Measurements from ENCODE around the gene LSM14B. TPM values are rescaled to one million over a fixed set of nuclear protein-coding genes. Genes with fewer than 3 reads are reported as not detected.

LSM14B gene
- polyA plus RNA-seq, 4 donors, result 52.2 to 61.7 (median 53.4) TPM

- no peak for DNase-seq (ENCODE audit: low read depth in 4 of 4, low spot score in 3 of 4)
These were observed 56.3 kb downstream of the LSM14B start for GRCh38 chr20:62178316-62179161.

DNA sequence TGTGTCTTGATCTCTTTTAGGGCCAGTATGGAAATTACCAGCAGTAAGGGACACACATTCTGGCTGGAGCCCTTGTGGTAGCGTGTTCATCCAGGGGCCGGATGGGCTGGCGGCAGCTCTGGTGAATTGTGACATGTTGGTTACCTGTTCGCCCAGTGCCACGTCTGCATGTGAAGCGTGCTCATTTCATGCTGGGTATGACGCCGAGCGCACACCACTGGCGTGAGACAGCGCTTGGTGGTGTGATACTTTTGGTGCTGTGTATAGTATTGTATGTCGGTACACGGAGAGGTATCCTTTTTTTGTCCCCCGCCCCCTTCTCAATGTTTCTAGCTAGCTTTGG is 56.9 kb downstream of the LSM14B start:
- DNase-seq (ENCODE audit: low read depth in 4 of 4, low spot score in 3 of 4), result no peak

DNA sequence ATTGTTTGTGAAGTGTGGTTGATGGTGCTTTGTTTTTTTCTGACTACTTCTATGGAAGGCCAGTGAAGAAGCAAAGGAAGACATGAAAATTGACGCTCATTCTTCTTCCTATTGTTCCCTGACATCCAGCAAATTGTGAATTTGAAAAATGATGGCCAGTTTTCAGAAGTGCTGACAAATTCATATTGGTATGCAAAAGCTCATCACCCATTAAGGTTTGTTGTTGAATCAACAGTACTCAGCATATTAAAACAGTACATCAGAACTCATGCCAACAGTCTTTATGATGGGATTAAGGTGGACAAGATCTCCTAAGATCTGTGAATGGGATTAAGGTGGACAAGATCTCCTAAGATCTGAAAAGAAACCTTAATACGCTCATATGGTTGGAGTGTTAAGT is 59.5 kb downstream of the LSM14B start:
- no peak for DNase-seq (ENCODE audit: low read depth in 4 of 4, low spot score in 3 of 4)

- peak; percentile 88 to 93 (median 90) for DNase-seq (ENCODE audit: low read depth in 4 of 4, low spot score in 3 of 4)
These were observed 60.5 kb downstream of the LSM14B start, which contains the start of gene MTG2 for GRCh38 chr20:62182469-62183425. Gene MTG2 (plus strand): TSS chr20:62183028. CDS start chr20:62193421, 10,393 bp downstream.

DNA sequence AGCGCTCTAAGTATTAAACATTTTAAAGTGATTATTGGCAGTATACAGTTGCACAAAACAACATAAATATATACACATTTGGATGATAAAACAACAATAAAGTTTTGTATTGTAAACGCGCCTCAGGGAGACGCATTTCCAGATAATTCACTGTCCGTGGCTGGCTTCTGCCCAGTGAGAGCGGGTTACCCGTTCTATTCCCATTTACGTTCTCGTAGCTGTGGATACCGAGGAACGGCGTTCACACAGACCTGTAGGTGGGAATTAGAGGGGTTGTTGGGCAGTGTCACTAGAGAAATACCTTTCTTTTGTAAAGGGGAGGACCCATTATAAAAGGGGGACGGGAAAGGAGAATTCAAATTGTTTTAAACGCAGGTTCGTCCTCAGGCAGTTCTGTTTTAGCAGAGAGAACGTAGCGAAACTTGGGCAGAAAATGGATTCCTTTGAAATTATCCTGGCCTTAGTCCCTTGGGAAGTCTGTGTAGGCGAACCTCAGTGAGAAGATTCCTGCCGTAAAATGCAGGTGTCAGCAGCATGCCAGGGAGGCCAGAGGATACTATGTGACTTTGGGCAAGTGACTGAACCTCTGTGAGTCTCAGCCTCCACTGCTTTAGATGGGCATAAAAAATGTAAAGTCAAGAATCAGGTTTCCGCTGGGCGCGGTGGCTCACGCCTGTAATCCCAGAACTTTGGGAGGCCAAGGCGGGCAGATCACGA is 61.3 kb downstream of the LSM14B start:
- no peak for DNase-seq (ENCODE audit: low read depth in 4 of 4, low spot score in 3 of 4)

Other genes with a start within 250 kb of the LSM14B start
- gene TAF4, start 56.6 kb upstream of the LSM14B start, polyA plus RNA-seq (ENCODE audit: insufficient read length in 4 of 4), result 10 to 100 TPM; 13.3 to 21.9 (median 17.7) TPM
- gene PSMA7, start 20.9 kb downstream of the LSM14B start, polyA plus RNA-seq (ENCODE audit: insufficient read length in 4 of 4), result 100 to 1,000 TPM; 133 to 201 (median 164) TPM
- gene SS18L1, start 21.3 kb downstream of the LSM14B start, polyA plus RNA-seq (ENCODE audit: insufficient read length in 4 of 4), result 10 to 100 TPM; 15.6 to 26.4 (median 18.9) TPM
- gene MTG2, start 60.6 kb downstream of the LSM14B start, polyA plus RNA-seq (ENCODE audit: insufficient read length in 4 of 4), result 10 to 100 TPM; 25.2 to 50.0 (median 31.1) TPM
- gene HRH3, start 97.8 kb downstream of the LSM14B start, polyA plus RNA-seq (ENCODE audit: insufficient read length in 4 of 4), result under 1 TPM in 3 of 4 donors, not detected in 1; 0.07 to 0.37 (median 0.17) TPM
- gene OSBPL2, start 116.0 kb downstream of the LSM14B start, polyA plus RNA-seq (ENCODE audit: insufficient read length in 4 of 4), result 10 to 100 TPM; 23.5 to 44.3 (median 34.3) TPM
- gene ADRM1, start 180.5 kb downstream of the LSM14B start, polyA plus RNA-seq (ENCODE audit: insufficient read length in 4 of 4), result 10 to 100 TPM; 38.6 to 62.8 (median 43.8) TPM
- 100 to 1,000 TPM in 2 of 4 donors, 10 to 100 TPM in 2; 32.0 to 182 (median 104) TPM for gene LAMA5, start 244.8 kb downstream of the LSM14B start, polyA plus RNA-seq (ENCODE audit: insufficient read length in 4 of 4)

Data from left renal pelvis (tissue), 4 donors.